Metanephros (tissue), 2 donors: ENCODE measurements around the gene RBMS2. TPM values are rescaled to one million over a fixed set of nuclear protein-coding genes. Genes with fewer than 3 reads are reported as not detected.

Source experiments
- small RNA-seq: library from RNA; depleted of rRNA; stranded (forward); fragments of <200 nt; gene quantifications from one replicate; pipeline ENCODE3, GENCODE V24; 2014; ENCODE audit warnings: low replicate concordance
- total RNA-seq: library from RNA; depleted of rRNA; stranded (reverse); fragments of >200 nt; gene quantifications from one replicate; pipeline ENCODE4 v1.2.3, GENCODE V29; 2014

RBMS2 gene
- total RNA-seq = 29.1 TPM

GRCh38 chr12:56521590-56522371, at the start of gene RBMS2:
Gene RBMS2 (plus strand): TSS chr12:56521820. CDS start chr12:56522024, 204 bp downstream.

GRCh38 chr12:56488041-56488955, 33.3 kb upstream of the RBMS2 start, which contains the start of gene GLS2:
Gene GLS2 (minus strand): TSS chr12:56488161. CDS start chr12:56488118, 43 bp downstream.

GRCh38 chr12:56630180-56630632, 108.6 kb downstream of the RBMS2 start, which contains the start of gene BAZ2A:
Gene BAZ2A (minus strand): TSS chr12:56630326. CDS start chr12:56617530, 12,796 bp downstream.

Small RNA genes lying within 50 kb of the gene (small RNA-seq; reads per million reads assigned to genes)
- gene RNU6-343P (not detected), gene SNORD59A (4,407 reads per million, percentile 100 among the genes with 10 or more reads in this experiment)

Other genes starting within 250 kb of the RBMS2 start
- gene CS, start 221.5 kb upstream of the RBMS2 start, total RNA-seq = 150 TPM
- 56.6 TPM for gene CNPY2, start 205.8 kb upstream of the RBMS2 start, total RNA-seq
- gene PAN2, start 187.8 kb upstream of the RBMS2 start, total RNA-seq = 73.3 TPM
- gene IL23A, start 182.9 kb upstream of the RBMS2 start, total RNA-seq = not detected
- 133 TPM for gene STAT2, start 161.7 kb upstream of the RBMS2 start, total RNA-seq
- not detected for gene APOF, start 159.0 kb upstream of the RBMS2 start, total RNA-seq
- 15.1 TPM for gene TIMELESS, start 72.4 kb upstream of the RBMS2 start, total RNA-seq
- not detected for gene MIP, start 67.2 kb upstream of the RBMS2 start, total RNA-seq
- gene SPRYD4, start 53.2 kb upstream of the RBMS2 start, total RNA-seq = 2.2 TPM
- gene GLS2, start 33.7 kb upstream of the RBMS2 start, total RNA-seq = 2.2 TPM
- gene BAZ2A, start 108.5 kb downstream of the RBMS2 start, total RNA-seq = 64.5 TPM
- gene ATP5F1B, start 124.2 kb downstream of the RBMS2 start, total RNA-seq = 545 TPM
- 129 TPM for gene PTGES3, start 166.5 kb downstream of the RBMS2 start, total RNA-seq
- 1,236 TPM for gene NACA, start 203.5 kb downstream of the RBMS2 start, total RNA-seq
- 15.3 TPM for gene PRIM1, start 230.5 kb downstream of the RBMS2 start, total RNA-seq
- gene HSD17B6, start 241.5 kb downstream of the RBMS2 start, total RNA-seq = 0.29 TPM